ENCODE results near the gene ISG20.

Gene ISG20

DNA sequence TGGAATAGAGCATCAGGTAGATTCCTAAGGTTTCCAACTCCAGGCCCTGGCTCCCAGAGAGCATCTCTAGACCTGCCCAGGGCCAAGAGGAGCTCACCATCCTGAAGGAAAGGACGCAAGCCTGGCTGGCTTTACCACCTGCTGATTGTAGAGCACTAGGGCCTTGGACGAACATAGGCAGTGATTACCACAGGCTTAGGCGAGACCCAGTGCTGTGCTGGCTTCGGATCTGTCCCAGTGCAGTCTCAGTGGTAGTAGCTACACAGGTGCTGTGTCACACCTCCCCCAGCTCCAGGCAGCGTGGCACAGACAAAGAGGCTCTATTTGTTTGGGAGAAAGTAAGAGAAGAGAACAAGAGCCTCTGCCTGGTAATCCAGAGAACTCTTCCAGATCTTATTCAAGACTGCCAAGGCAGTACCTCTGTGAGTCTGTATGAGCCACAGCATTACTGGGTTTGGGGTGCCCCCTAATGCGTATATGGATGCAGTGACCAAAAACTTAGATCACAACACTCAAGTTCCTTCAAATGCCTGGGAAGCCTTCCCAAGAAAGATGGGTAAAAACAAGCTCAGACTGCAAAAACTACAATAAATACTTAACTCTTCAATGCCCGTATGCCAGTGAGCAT, 25.4 kb downstream of the ISG20 start:
- in situ Hi-C loops (cut with MboI; ENCODE audit: low sequenced_read_pairs, unreplicated experiment) = no loop called here
- TF ChIP-seq CTCF (IDR thresholded peaks at IDR 0.05; ENCODE audit: borderline replicate concordance, control extremely low read depth, extremely low read depth, insufficient read depth, missing control alignments) = peak; percentile 35
- DNase-seq (ENCODE audit: low spot score) = no peak

GRCh38 chr15:88674661-88675060, 35.8 kb downstream of the ISG20 start:
- no peak for DNase-seq (ENCODE audit: low spot score)
- no peak for TF ChIP-seq CTCF (IDR thresholded peaks at IDR 0.05; ENCODE audit: borderline replicate concordance, control extremely low read depth, extremely low read depth, insufficient read depth, missing control alignments)
- in situ Hi-C loops (cut with MboI; ENCODE audit: low sequenced_read_pairs, unreplicated experiment) = no loop called here

DNA sequence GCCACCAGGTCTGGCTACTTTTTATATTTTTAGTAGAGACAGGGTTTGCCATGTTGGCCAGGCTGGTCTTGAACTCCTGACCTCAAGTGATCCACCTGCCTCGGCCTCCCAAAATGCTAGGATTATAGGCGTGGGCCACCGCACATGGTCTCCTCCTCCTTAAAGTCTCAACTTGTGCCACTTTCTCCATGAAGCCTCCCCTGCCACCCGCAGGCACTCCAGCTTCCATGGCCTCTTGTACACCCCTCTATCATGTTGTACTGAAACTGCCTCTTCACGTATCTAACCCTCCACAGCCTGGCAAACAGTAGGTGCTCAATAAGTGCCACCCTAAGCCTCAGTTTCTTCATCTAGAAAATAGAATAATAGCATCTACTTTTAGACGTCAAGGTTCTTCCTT, 39.9 kb downstream of the ISG20 start:
- no peak for DNase-seq (ENCODE audit: low spot score)
- TF ChIP-seq CTCF (IDR thresholded peaks at IDR 0.05; ENCODE audit: borderline replicate concordance, control extremely low read depth, extremely low read depth, insufficient read depth, missing control alignments) = no peak
- in situ Hi-C loops (cut with MboI; ENCODE audit: low sequenced_read_pairs, unreplicated experiment) = no loop called here

DNA sequence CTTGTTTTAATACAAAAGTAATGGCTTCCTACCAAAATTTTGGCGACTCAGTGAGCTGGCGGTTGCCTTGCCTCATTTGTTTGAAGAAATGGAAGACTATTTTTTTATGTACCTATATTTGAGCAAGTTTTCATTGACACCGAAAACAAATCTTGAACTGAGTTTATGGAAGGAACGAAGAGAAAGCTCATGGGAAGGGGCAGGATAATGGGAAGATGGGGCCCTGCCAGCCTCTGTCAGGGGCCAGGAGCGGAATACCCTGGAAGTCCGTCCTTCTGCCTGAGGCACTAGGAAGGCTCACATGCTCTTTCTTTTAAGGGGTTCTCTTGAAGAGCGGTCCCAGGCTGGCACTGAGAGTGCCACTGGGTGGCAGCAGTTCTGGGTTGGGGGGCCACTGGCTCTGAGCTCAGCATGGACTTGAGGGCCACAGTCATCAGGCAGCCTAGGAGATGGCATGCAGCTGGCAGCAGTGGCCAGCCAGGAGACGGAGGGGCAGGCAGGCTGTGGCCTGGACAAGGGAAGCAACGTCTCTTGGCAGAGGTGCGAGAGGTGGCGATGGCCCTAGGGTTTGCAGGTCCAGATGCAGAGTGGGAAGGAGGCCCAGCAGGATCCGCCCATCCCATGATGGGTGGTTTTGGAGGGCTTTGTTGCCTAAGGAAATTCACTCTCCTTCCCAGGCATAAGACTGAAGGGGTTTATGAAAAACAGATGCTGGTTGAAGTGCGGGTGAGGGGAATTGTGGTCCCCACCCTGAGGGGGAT, 41.6 kb downstream of the ISG20 start:
- in situ Hi-C loops (cut with MboI; ENCODE audit: low sequenced_read_pairs, unreplicated experiment) = no loop called here
- no peak for TF ChIP-seq CTCF (IDR thresholded peaks at IDR 0.05; ENCODE audit: borderline replicate concordance, control extremely low read depth, extremely low read depth, insufficient read depth, missing control alignments)
- no peak for DNase-seq (ENCODE audit: low spot score)

GRCh38 chr15:88681610-88682221, 42.9 kb downstream of the ISG20 start:
- TF ChIP-seq CTCF (IDR thresholded peaks at IDR 0.05; ENCODE audit: borderline replicate concordance, control extremely low read depth, extremely low read depth, insufficient read depth, missing control alignments) = no peak
- in situ Hi-C loops (cut with MboI; ENCODE audit: low sequenced_read_pairs, unreplicated experiment) = no loop called here
- no peak for DNase-seq (ENCODE audit: low spot score)

- TF ChIP-seq CTCF (IDR thresholded peaks at IDR 0.05; ENCODE audit: borderline replicate concordance, control extremely low read depth, extremely low read depth, insufficient read depth, missing control alignments) = no peak
- in situ Hi-C loops (cut with MboI; ENCODE audit: low sequenced_read_pairs, unreplicated experiment) = no loop called here
- no peak for DNase-seq (ENCODE audit: low spot score)
Measured at GRCh38 chr15:88684345-88684744, 45.5 kb downstream of the ISG20 start.
